Vagina (tissue), 2 donors: Measurements from ENCODE around the gene PCNX2. TPM values are rescaled to one million over a fixed set of nuclear protein-coding genes. Genes with fewer than 3 reads are reported as not detected.

Experiments used
- DNase-seq, 2 donors: peaks; one replicate each; pipeline ENCODE4 v3.0.0-alpha.2; 2017; ENCODE audit errors: extremely low spot score in 2 of 2
- H3K27ac ChIP-seq: fragments of 200-600 bp; sonication (generic); one replicate; pipeline ENCODE4 v1.5.1; 2019
- H3K27me3 ChIP-seq: fragments of 200-600 bp; sonication (generic); one replicate; pipeline ENCODE4 v1.5.1; 2019
- H3K36me3 ChIP-seq, 2 donors: fragments of 200-600 bp; sonication (generic); one replicate each; pipeline ENCODE4 v1.5.1; 2017 to 2019
- H3K4me1 ChIP-seq: fragments of 200-600 bp; sonication (generic); one replicate; pipeline ENCODE4 v1.5.1; 2019
- H3K4me3 ChIP-seq, 2 donors: fragments of 200-600 bp; sonication (generic); 1 replicate in 1 of 2; 2 replicates in 1 of 2; pipeline ENCODE4 v1.5.1; 2016 to 2019
- H3K9me3 ChIP-seq: fragments of 200-600 bp; sonication (generic); one replicate; pipeline ENCODE4 v1.5.1; 2019
- POLR2A ChIP-seq, 2 donors: fragments of 450-650 bp; IDR thresholded peaks; one replicate each; pipeline ENCODE4 v1.6.1; 2017; ENCODE audit warnings: antibody characterized with exemption in 2 of 2, mild to moderate bottlenecking in 2 of 2, moderate library complexity in 2 of 2
- POLR2AphosphoS5 ChIP-seq, 2 donors: sonication (generic); formaldehyde crosslinking; IDR thresholded peaks; one replicate each; pipeline ENCODE4 v1.9.0; 2017; ENCODE audit warnings: antibody characterized with exemption in 2 of 2, mild to moderate bottlenecking in 2 of 2, low read depth in 1 of 2; ENCODE audit not compliant: insufficient read depth in 1 of 2
- intact Hi-C: fragments of 100-400 bp; cut with DNase I; formaldehyde crosslinking; loops from one replicate; pipeline ENCODE4 v1.15.1; 2023
- total RNA-seq: library from RNA; depleted of rRNA; stranded (reverse); fragments of >200 nt; gene quantifications from one replicate; pipeline ENCODE4 v1.2.3, GENCODE V29; 2016
- TF ChIP-seq, protein P1 (sequence below), 3 experiments: fragments of 450-650 bp in 2 of 3; fragments of 200-600 bp in 1 of 3; sonication (generic) in 1 of 3; IDR thresholded peaks; one replicate each; pipeline ENCODE4 v1.5.1; 2017 to 2019; ENCODE audit warnings: antibody characterized with exemption in 3 of 3, mild to moderate bottlenecking in 2 of 3, moderate library complexity in 2 of 3

Gene PCNX2
- total RNA-seq, 1 donor from 2014 or later: 29.2 TPM

DNA sequence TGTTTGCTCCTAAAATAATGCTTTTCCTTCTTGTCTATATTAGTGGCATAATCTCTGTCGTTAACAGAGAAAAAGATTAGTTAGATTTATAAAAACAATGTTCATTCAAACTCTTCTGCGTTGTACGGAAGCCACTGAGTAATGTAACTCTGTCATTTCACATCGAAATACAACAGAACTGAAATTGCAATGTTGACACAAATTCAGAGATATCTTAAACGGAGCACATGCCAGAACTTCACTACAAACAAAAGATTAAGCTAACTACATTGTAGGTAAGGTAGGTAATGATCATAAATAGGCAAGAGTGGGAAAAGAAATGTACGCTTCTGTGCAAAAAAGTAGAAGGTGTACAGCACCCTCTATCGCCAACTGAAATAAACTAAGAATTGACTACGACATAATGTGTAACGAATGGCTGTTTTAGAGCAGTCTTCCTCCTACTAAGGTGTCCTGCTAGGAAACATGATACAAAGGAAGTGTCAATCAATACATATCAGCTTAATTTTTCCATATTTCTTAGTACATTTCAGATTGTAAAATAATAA lies 56.6 kb downstream of the PCNX2 start:
- no peaks in the 10 kb centered on the region for H3K9me3 ChIP-seq
- no peak overlapping the region for H3K4me3 ChIP-seq
- H3K27ac ChIP-seq: no peak overlapping the region
- H3K27me3 ChIP-seq: no peaks in the 10 kb centered on the region
- DNase-seq: no peak
- TF ChIP-seq POLR2A (IDR thresholded peaks at IDR 0.05) (no peak), POLR2AphosphoS5 (IDR thresholded peaks at IDR 0.05; ENCODE audit: insufficient read depth in 1 of 2, low read depth in 1 of 2) (no peak)
- TF ChIP-seq, protein P1, sequence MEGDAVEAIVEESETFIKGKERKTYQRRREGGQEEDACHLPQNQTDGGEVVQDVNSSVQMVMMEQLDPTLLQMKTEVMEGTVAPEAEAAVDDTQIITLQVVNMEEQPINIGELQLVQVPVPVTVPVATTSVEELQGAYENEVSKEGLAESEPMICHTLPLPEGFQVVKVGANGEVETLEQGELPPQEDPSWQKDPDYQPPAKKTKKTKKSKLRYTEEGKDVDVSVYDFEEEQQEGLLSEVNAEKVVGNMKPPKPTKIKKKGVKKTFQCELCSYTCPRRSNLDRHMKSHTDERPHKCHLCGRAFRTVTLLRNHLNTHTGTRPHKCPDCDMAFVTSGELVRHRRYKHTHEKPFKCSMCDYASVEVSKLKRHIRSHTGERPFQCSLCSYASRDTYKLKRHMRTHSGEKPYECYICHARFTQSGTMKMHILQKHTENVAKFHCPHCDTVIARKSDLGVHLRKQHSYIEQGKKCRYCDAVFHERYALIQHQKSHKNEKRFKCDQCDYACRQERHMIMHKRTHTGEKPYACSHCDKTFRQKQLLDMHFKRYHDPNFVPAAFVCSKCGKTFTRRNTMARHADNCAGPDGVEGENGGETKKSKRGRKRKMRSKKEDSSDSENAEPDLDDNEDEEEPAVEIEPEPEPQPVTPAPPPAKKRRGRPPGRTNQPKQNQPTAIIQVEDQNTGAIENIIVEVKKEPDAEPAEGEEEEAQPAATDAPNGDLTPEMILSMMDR (IDR thresholded peaks at IDR 0.05): no peak
- H3K36me3 ChIP-seq: no peaks in the 10 kb centered on the region
- intact Hi-C loops: no loop called here
- peaks cover 29% of the 10 kb centered on the region for H3K4me1 ChIP-seq

DNA sequence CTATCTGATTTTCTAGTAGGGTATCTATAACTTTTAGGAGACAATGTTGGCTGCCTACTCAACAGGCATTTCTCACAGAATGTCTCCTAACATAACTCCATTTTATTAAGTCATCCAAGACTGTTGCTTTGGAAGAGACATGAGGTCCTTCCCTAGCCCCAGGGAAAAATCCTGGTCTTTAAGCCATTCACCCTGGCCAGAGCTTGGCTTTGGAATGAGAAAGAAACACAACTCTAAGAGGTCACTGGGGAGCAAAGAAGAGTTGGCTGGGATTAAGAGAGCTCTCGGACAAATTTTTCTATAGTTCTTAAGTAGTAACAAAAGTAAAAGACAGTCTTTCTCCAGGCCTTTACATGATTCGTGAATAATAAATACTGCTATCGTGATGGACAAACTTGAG lies 57.9 kb downstream of the PCNX2 start:
- no peak for TF ChIP-seq POLR2A (IDR thresholded peaks at IDR 0.05)
- no peak for TF ChIP-seq POLR2AphosphoS5 (IDR thresholded peaks at IDR 0.05; ENCODE audit: insufficient read depth in 1 of 2, low read depth in 1 of 2)
- TF ChIP-seq, protein P1 (IDR thresholded peaks at IDR 0.05): no peak

DNA sequence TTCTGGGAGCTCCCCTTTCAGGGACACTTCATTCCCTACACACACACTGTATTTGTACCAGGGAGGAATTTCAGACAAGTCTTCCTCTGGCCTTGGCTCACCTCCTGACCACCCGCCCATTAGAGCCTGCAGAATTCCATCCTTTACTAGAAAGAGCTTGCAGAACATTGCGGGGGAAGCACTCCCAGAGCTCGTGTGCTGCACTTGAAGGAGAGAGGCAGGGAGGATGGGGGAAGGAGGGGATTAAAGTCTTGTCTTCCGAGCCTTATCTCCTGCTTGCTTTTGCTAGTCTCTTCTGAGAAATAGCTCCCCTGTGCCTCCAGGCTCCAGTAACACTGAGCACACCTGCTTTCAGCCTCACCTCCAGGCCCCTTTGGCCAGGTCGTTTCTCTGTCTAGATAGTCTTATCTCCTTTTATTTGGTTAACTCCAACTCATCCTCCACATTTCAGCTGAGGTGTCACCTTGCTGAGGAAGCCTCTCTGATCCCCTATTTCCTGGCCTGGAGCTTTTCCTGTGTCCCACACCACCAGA lies 62.0 kb downstream of the PCNX2 start:
- Histone ChIP-seq H3K9me3 (no peaks in the 10 kb centered on the region), H3K4me3 (no peak overlapping the region), H3K27me3 (no peaks in the 10 kb centered on the region), H3K4me1 (no peaks in the 10 kb centered on the region), H3K36me3 (no peaks in the 10 kb centered on the region), H3K27ac (no peak overlapping the region)
- intact Hi-C loops: no loop called here
- no peak for DNase-seq
- TF ChIP-seq, protein P1 (IDR thresholded peaks at IDR 0.05): no peak
- TF ChIP-seq POLR2A (IDR thresholded peaks at IDR 0.05) (no peak), POLR2AphosphoS5 (IDR thresholded peaks at IDR 0.05; ENCODE audit: insufficient read depth in 1 of 2, low read depth in 1 of 2) (no peak)

More for the DNA sequence above, 57.9 kb downstream of the PCNX2 start:
- no peaks in the 10 kb centered on the region for H3K27me3 ChIP-seq
- no peak overlapping the region for H3K27ac ChIP-seq
- intact Hi-C loops: no loop called here
- H3K4me1 ChIP-seq: peaks cover 16% of the 10 kb centered on the region
- H3K4me3 ChIP-seq: no peak overlapping the region
- no peaks in the 10 kb centered on the region for H3K9me3 ChIP-seq
- no peaks in the 10 kb centered on the region for H3K36me3 ChIP-seq
- no peak for DNase-seq

DNA sequence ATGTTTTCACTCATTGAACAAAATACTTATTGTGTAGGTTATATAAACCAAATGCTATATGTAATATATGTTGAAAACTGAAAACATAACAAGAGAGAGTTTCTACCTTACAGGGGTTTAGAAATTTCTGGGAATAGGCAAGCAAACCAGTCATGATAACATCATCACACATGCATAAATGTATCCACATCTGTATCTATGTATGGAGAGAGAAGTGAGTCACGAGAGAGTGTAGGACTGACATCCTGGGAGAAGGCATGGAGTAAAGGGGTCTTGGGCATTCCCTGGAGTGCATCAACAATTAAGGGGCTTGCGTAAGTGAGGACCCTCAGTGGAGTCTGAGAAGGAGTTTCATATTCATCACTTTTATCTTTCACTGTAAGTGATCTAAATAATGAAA lies 65.5 kb downstream of the PCNX2 start:
- intact Hi-C loops: no loop called here
- no peak overlapping the region for H3K27ac ChIP-seq
- no peak overlapping the region for H3K4me3 ChIP-seq
- no peak for TF ChIP-seq POLR2A (IDR thresholded peaks at IDR 0.05)
- TF ChIP-seq, protein P1 (IDR thresholded peaks at IDR 0.05): no peak
- TF ChIP-seq POLR2AphosphoS5 (IDR thresholded peaks at IDR 0.05; ENCODE audit: insufficient read depth in 1 of 2, low read depth in 1 of 2): no peak
- no peaks in the 10 kb centered on the region for H3K9me3 ChIP-seq
- H3K36me3 ChIP-seq: no peaks in the 10 kb centered on the region
- no peaks in the 10 kb centered on the region for H3K27me3 ChIP-seq
- DNase-seq: no peak
- H3K4me1 ChIP-seq: no peaks in the 10 kb centered on the region

DNA sequence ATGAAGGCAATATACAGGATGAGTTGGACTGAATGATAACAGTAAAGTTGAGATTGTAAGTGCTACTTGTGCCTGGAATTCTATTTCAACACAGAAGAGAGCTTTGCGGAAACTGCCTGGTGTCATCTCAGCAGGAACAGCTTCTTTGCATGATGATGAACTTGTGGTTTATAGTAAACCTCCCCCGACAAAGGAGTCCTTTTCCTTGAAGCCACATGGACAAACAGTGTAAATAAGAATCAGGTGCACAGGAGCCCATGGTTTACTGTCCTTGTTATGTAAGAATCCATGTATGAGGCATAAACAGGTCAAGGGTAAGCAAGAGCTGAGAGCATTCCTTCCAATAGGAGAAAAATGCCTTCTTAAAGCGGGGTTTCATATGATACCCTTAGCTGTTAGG lies 66.2 kb downstream of the PCNX2 start:
- Histone ChIP-seq H3K4me1 (no peaks in the 10 kb centered on the region), H3K27me3 (no peaks in the 10 kb centered on the region), H3K9me3 (no peaks in the 10 kb centered on the region), H3K27ac (no peak overlapping the region), H3K4me3 (no peak overlapping the region), H3K36me3 (no peaks in the 10 kb centered on the region)
- DNase-seq: no peak
- no peak for TF ChIP-seq POLR2AphosphoS5 (IDR thresholded peaks at IDR 0.05; ENCODE audit: insufficient read depth in 1 of 2, low read depth in 1 of 2)
- TF ChIP-seq, protein P1 (IDR thresholded peaks at IDR 0.05): no peak
- TF ChIP-seq POLR2A (IDR thresholded peaks at IDR 0.05): no peak
- intact Hi-C loops: no loop called here
